ENCODE data around the gene SLC40A1. TPM values are rescaled to one million over a fixed set of nuclear protein-coding genes. Genes with fewer than 3 reads are reported as not detected.

Gene SLC40A1
- polyA plus RNA-seq, 4 donors = 100 to 172 (median 120) TPM

GRCh38 chr2:189517847-189518535 lies 62.6 kb downstream of the SLC40A1 start:
- DNase-seq (ENCODE audit: low read depth in 4 of 4, low spot score in 2 of 4) = no peak

DNA sequence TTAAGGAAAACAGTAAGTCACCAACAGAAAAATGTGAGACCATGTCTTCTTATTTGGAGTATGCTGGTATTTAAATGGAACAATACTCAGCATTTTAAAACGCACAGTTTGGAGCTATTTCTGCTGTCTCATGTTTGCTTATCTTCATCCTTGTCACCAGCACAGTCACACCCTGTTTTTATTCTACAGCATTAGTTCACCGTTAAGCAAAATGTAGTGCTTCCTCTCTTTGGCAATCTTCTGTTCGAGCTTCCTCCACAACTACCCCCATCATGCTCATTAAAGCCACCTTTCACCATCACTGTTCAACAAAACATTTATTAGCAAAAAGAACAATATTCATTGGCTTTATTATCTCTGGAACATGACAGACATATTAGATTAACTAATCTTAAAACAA lies 64.0 kb downstream of the SLC40A1 start:
- no peak for DNase-seq (ENCODE audit: low read depth in 4 of 4, low spot score in 2 of 4)

- no peak for DNase-seq (ENCODE audit: low read depth in 4 of 4, low spot score in 2 of 4)
Observed at GRCh38 chr2:189515264-189515663, 65.3 kb downstream of the SLC40A1 start.

DNA sequence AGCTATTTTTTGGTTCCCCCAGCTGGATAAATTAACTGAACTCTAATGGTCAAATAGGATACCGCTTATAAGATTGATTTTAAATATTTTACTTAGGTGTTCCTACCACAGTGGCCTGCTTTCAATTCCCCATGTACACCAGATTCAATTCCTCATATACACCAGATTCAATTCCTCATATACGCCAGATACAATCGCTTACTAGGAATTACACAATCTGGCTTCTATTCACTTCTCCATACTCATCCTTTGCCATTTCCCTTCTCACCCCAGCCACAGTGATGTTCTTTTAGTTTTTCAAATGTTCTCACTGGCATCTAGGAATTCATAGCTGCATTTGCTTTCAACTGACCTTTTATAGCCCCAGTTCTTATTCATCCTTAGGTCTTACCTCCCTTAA lies 66.5 kb downstream of the SLC40A1 start:
- no peak for DNase-seq (ENCODE audit: low read depth in 4 of 4, low spot score in 2 of 4)

DNA sequence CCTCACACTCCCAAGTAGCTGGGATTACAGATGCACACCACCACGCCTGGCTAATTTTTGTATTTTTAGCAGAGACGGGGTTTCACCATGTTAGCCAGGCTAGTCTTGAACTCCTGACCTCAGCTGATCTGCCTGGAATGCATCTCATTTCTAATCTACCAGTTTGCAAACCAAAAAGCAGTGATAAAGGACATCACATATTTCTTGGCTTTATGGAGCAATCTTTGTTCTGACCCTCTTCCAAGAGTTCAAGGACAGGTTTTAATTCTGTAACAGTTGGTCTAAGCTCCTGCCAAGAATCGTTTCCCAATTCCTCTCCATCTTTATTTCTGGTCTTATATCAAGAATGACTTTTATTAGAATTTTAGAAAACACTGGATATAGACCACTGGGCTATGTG lies 67.7 kb downstream of the SLC40A1 start:
- no peak for DNase-seq (ENCODE audit: low read depth in 4 of 4, low spot score in 2 of 4)

DNA sequence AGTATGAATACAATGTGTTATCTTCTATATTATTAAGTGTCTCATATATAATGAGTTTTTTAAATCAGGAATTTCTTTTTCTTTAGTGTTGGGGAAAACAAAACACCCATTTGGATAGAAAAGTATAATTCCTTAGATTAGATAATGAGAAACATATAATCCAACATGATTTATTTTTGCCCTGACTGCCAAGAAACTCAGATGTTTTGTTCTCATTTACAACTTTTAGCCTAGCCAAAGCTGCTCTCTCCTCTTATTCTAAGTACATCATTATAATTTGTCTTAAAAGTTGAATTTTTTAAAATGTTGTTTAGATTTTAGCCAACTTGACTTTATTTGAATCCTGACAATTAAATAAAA lies 68.6 kb downstream of the SLC40A1 start:
- DNase-seq (ENCODE audit: low read depth in 4 of 4, low spot score in 2 of 4) = no peak

DNA sequence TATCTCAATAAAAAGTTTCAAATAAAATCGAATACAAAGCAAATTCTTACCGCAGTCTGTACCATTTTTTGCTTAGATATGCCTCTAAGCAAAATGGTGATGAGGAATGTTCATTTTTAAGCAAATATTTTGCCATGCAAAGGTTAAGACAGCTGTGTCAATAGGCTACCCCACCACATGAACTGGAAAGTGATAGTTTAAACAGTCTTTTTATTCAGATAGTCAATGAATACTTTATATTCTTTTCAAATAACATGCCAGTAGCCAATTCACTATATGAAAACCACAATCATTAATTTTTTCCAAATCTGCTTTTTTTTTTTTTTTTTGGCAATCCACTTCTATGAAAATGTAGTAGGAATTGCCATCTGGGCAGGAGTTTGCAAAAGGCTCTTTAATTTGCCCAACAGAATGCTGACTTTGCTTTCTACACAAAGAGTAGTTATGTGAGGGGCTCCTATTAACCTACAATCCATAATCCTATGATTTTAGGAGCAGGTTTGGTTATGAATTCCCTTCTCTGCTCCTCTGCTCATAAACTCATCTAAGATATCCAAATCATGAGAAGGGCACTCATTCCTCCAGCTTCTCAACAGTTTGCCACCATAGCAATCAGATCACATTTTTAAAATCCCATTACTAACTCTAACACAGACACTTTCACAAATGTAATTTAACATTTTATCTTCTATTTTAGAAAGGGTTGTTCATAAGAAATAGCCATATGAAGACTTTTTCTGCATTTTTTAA lies 69.2 kb downstream of the SLC40A1 start:
- DNase-seq (ENCODE audit: low read depth in 4 of 4, low spot score in 2 of 4) = no peak

Other genes with a start within 250 kb of the SLC40A1 start
- gene WDR75, start 139.3 kb downstream of the SLC40A1 start, polyA plus RNA-seq (ENCODE audit: insufficient read length in 4 of 4) = 10 to 100 TPM; 42.6 to 57.6 (median 49.9) TPM
- 10 to 100 TPM; 53.6 to 63.4 (median 59.9) TPM for gene ASNSD1, start 80.7 kb upstream of the SLC40A1 start, polyA plus RNA-seq (ENCODE audit: insufficient read length in 4 of 4)
- 10 to 100 TPM in 2 of 4 donors, 1 to 10 TPM in 2; 6.6 to 15.8 (median 11.6) TPM for gene ANKAR, start 93.9 kb upstream of the SLC40A1 start, polyA plus RNA-seq (ENCODE audit: insufficient read length in 4 of 4)
- 10 to 100 TPM; 15.6 to 26.2 (median 20.1) TPM for gene OSGEPL1, start 182.0 kb upstream of the SLC40A1 start, polyA plus RNA-seq (ENCODE audit: insufficient read length in 4 of 4)
- 100 to 1,000 TPM in 2 of 4 donors, 10 to 100 TPM in 2; 74.0 to 110 (median 97.4) TPM for gene ORMDL1, start 203.6 kb upstream of the SLC40A1 start, polyA plus RNA-seq (ENCODE audit: insufficient read length in 4 of 4)
- 10 to 100 TPM; 30.8 to 50.8 (median 39.6) TPM for gene PMS1, start 203.7 kb upstream of the SLC40A1 start, polyA plus RNA-seq (ENCODE audit: insufficient read length in 4 of 4)